ENCODE measurements around the gene PHLPP1. TPM values are rescaled to one million over a fixed set of nuclear protein-coding genes. Genes with fewer than 3 reads are reported as not detected.
"Not testable (repeated sequence)": the region's sequence is repeated elsewhere in the genome, so short reads cannot be mapped to it uniquely, and the experiment has no call there.

PHLPP1 gene
- total RNA-seq, 1 donor from 2014 or later = 13.3 TPM

DNA sequence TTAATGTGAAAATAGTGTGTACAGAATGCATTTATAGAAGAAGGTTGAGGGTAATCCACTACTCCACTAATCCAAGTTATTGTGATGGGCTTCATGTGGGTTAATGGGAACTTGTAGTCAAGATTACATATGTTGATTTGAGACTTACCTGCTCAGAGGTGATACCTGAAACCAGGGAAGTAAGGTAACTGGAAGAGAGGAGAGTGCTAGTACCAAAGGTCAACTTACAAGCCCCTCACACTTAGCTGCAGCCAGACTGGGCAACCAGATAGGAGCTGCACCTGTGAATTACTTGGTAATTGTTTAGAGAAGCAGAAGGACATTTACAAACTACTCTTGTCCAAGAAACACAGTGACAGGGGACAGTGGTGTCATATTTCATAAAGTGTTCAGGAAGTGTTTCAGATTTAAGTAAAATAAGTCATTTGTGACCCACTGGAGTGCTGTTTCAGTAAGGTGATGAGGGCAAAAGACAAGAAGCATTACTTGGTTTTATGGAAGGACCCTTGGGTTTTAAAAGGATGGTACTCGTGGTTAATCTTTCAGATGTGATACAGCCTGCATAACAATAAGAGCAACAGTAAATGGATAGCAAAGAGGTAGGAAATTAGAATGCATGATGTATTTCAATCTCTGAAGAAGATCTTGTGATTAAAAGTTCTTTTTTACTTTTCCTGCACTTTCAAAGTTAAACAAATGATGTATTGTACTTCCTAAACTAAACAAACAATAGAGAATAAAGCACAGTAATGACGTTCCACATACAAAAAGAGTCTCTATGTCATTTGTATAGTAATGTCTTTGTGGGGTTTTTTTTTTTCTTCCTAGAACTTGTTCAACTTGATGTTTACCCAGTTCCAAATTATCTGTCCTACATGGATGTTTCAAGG, 189.3 kb downstream of the PHLPP1 start:
- Histone ChIP-seq H3K4me3 (ENCODE audit: insufficient read depth, low read depth, low read length) (no peak overlapping the region), H3K9me3 (ENCODE audit: insufficient read depth, low read depth, low read length) (no peaks in the 10 kb centered on the region), H4K20me1 (ENCODE audit: insufficient read depth, low read length) (no peaks in the 10 kb centered on the region), H2AFZ (ENCODE audit: low read depth, low read length) (no peak overlapping the region), H3K9ac (ENCODE audit: low read length) (no peak overlapping the region), H3K27ac (ENCODE audit: low read depth, low read length) (no peak overlapping the region), H3K4me2 (ENCODE audit: low read length) (no peak overlapping the region), H3K36me3 (ENCODE audit: insufficient read depth, low read length) (no peaks in the 10 kb centered on the region), H3K4me1 (ENCODE audit: insufficient read depth, low read length) (no peaks in the 10 kb centered on the region), H3K79me2 (ENCODE audit: insufficient read depth, low read length) (no peaks in the 10 kb centered on the region), H3K27me3 (ENCODE audit: insufficient read depth, low read length) (no peaks in the 10 kb centered on the region)
- no peak overlapping the region for H3K4me3 Mint-ChIP-seq (ENCODE audit: unreplicated experiment)
- H3K4me1 Mint-ChIP-seq (ENCODE audit: low read depth, unreplicated experiment) = no peaks in the 10 kb centered on the region
- H3K36me3 Mint-ChIP-seq (ENCODE audit: low read depth, unreplicated experiment) = peaks cover 4% of the 10 kb centered on the region
- DNase-seq (ENCODE audit: low read depth) = no peak
- H3K27ac Mint-ChIP-seq (ENCODE audit: unreplicated experiment) = no peak overlapping the region
- H3K27me3 Mint-ChIP-seq (ENCODE audit: low read depth, unreplicated experiment) = no peaks in the 10 kb centered on the region
- no peak for TF ChIP-seq EZH2 (IDR thresholded peaks at IDR 0.05; ENCODE audit: insufficient read depth, low read length)
- TF ChIP-seq, protein P1, sequence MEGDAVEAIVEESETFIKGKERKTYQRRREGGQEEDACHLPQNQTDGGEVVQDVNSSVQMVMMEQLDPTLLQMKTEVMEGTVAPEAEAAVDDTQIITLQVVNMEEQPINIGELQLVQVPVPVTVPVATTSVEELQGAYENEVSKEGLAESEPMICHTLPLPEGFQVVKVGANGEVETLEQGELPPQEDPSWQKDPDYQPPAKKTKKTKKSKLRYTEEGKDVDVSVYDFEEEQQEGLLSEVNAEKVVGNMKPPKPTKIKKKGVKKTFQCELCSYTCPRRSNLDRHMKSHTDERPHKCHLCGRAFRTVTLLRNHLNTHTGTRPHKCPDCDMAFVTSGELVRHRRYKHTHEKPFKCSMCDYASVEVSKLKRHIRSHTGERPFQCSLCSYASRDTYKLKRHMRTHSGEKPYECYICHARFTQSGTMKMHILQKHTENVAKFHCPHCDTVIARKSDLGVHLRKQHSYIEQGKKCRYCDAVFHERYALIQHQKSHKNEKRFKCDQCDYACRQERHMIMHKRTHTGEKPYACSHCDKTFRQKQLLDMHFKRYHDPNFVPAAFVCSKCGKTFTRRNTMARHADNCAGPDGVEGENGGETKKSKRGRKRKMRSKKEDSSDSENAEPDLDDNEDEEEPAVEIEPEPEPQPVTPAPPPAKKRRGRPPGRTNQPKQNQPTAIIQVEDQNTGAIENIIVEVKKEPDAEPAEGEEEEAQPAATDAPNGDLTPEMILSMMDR (IDR thresholded peaks at IDR 0.05; ENCODE audit: insufficient read depth, low read depth, low read length) = no peak
- no peaks in the 10 kb centered on the region for H3K9me3 Mint-ChIP-seq (ENCODE audit: unreplicated experiment)
- FAIRE-seq = no peak

DNA sequence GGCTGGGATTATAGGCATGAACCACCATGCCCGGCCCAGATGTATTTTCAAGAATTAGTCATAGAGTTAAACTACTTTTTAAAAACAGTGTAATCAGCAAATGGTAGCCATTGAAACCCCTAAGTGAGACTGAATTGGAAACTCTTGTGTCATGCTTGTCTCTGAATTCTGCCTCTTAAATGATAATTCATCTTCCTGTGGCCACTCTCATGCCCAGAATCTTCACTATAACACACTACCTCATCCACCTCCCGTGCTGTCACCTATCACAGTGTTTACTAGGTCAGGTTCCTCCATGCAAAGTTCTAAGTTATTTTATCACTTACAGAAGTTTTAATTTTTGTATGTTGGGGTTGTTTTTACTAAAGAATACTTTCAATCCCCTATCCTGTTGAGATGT, 197.5 kb downstream of the PHLPP1 start:
- Histone ChIP-seq H3K79me2 (ENCODE audit: insufficient read depth, low read length) (no peaks in the 10 kb centered on the region), H3K27ac (ENCODE audit: low read depth, low read length) (no peak overlapping the region), H3K9ac (ENCODE audit: low read length) (no peak overlapping the region), H2AFZ (ENCODE audit: low read depth, low read length) (no peak overlapping the region), H3K36me3 (ENCODE audit: insufficient read depth, low read length) (no peaks in the 10 kb centered on the region), H3K9me3 (ENCODE audit: insufficient read depth, low read depth, low read length) (no peaks in the 10 kb centered on the region), H3K4me2 (ENCODE audit: low read length) (no peak overlapping the region), H3K27me3 (ENCODE audit: insufficient read depth, low read length) (no peaks in the 10 kb centered on the region), H4K20me1 (ENCODE audit: insufficient read depth, low read length) (no peaks in the 10 kb centered on the region), H3K4me1 (ENCODE audit: insufficient read depth, low read length) (no peaks in the 10 kb centered on the region), H3K4me3 (ENCODE audit: insufficient read depth, low read depth, low read length) (no peak overlapping the region)
- peaks cover 2% of the 10 kb centered on the region for H3K4me1 Mint-ChIP-seq (ENCODE audit: low read depth, unreplicated experiment)
- no peaks in the 10 kb centered on the region for H3K9me3 Mint-ChIP-seq (ENCODE audit: unreplicated experiment)
- TF ChIP-seq, protein P1 (IDR thresholded peaks at IDR 0.05; ENCODE audit: insufficient read depth, low read depth, low read length) = no peak
- TF ChIP-seq EZH2 (IDR thresholded peaks at IDR 0.05; ENCODE audit: insufficient read depth, low read length) = no peak
- peaks cover 4% of the 10 kb centered on the region for H3K36me3 Mint-ChIP-seq (ENCODE audit: low read depth, unreplicated experiment)
- FAIRE-seq (no peak), DNase-seq (ENCODE audit: low read depth) (no peak)
- no peak overlapping the region for H3K27ac Mint-ChIP-seq (ENCODE audit: unreplicated experiment)
- H3K4me3 Mint-ChIP-seq (ENCODE audit: unreplicated experiment) = no peak overlapping the region
- H3K27me3 Mint-ChIP-seq (ENCODE audit: low read depth, unreplicated experiment) = no peaks in the 10 kb centered on the region

DNA sequence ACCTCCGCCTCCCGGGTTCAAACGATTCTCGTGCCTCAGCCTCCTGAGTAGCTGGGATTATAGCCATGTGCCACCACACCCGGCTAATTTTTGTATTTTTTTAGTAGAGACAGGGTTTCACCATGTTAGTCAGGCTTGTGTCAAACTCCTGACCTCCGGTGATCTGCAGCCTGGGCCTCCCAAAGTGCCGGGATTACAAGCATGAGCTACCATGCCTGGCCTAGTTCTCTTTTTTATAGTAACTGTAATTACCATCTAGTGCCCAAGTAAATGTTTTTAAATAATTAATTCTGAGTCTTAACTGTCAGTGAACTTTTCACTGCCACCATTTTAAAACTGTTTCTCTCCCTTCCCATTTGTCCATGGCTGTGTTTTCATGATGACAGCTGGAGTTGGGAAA, 198.5 kb downstream of the PHLPP1 start:
- H3K4me3 Mint-ChIP-seq (ENCODE audit: unreplicated experiment); DNase-seq (ENCODE audit: low read depth); H3K4me3 ChIP-seq (ENCODE audit: insufficient read depth, low read depth, low read length); H4K20me1 ChIP-seq (ENCODE audit: insufficient read depth, low read length); H3K4me1 ChIP-seq (ENCODE audit: insufficient read depth, low read length); FAIRE-seq; H3K4me2 ChIP-seq (ENCODE audit: low read length); H3K27me3 ChIP-seq (ENCODE audit: insufficient read depth, low read length); H3K4me1 Mint-ChIP-seq (ENCODE audit: low read depth, unreplicated experiment); H3K79me2 ChIP-seq (ENCODE audit: insufficient read depth, low read length); H3K36me3 Mint-ChIP-seq (ENCODE audit: low read depth, unreplicated experiment); H3K9ac ChIP-seq (ENCODE audit: low read length); H3K27me3 Mint-ChIP-seq (ENCODE audit: low read depth, unreplicated experiment); H3K27ac ChIP-seq (ENCODE audit: low read depth, low read length); H3K9me3 Mint-ChIP-seq (ENCODE audit: unreplicated experiment); H3K9me3 ChIP-seq (ENCODE audit: insufficient read depth, low read depth, low read length); H3K36me3 ChIP-seq (ENCODE audit: insufficient read depth, low read length); H3K27ac Mint-ChIP-seq (ENCODE audit: unreplicated experiment); H2AFZ ChIP-seq (ENCODE audit: low read depth, low read length): not testable (repeated sequence)

Data from astrocyte (in vitro differentiated cells and primary cell).